Activated CD8-positive, alpha-beta T cell treated with anti-CD3 and anti-CD28 coated beads for 36 hours (primary cell): ENCODE measurements around the gene RAB3A. TPM values are rescaled to one million over a fixed set of nuclear protein-coding genes. Genes with fewer than 3 reads are reported as not detected.
A peak's percentile ranks its signal among the peaks of the same experiment; 100 is the strongest.

Experiments used
- ATAC-seq: fragments of 200-7000 bp; cut with Tn5 transposase; one replicate; pipeline ENCODE4 v1.10.0; 2021; ENCODE audit warnings: mild to moderate bottlenecking, moderate library complexity
- CTCF ChIA-PET: fragments of 350-600 bp; sonication (Branson Sonifier 250); formaldehyde crosslinking; loops from one replicate; lab custom pipeline; 2021; ENCODE audit warnings: antibody characterized with exemption; lab: Charles Lee
- POLR2A ChIA-PET: fragments of 350-600 bp; sonication (Branson Sonifier 250); formaldehyde crosslinking; loops from one replicate; lab custom pipeline; 2021; ENCODE audit warnings: antibody characterized with exemption; lab: Charles Lee
- DNase-seq: peaks from one replicate; pipeline ENCODE4 v3.0.0-alpha.2; 2020
- H3K27ac Mint-ChIP-seq: one replicate; pipeline ENCODE4 v1.8.0; 2021; ENCODE audit warnings: mild to moderate bottlenecking, mixed read lengths
- H3K27me3 Mint-ChIP-seq: one replicate; pipeline ENCODE4 v1.8.0; 2021; ENCODE audit warnings: mixed read lengths
- H3K36me3 Mint-ChIP-seq: one replicate; pipeline ENCODE4 v1.8.0; 2021; ENCODE audit warnings: low read depth, mixed read lengths
- H3K4me1 Mint-ChIP-seq: one replicate; pipeline ENCODE4 v1.8.0; 2021; ENCODE audit warnings: low read depth, mixed read lengths
- H3K4me3 Mint-ChIP-seq: one replicate; pipeline ENCODE4 v1.8.0; 2021; ENCODE audit warnings: mild to moderate bottlenecking, moderate library complexity, mixed read lengths
- H3K9me3 Mint-ChIP-seq: one replicate; pipeline ENCODE4 v1.8.0; 2021; ENCODE audit warnings: mixed read lengths
- intact Hi-C: fragments of 100-400 bp; cut with micrococcal nuclease; formaldehyde crosslinking; loops from one replicate; pipeline ENCODE4 v1.10.0; 2022
- total RNA-seq, 2 experiments: library from RNA; stranded (reverse); gene quantifications; one replicate each; pipeline ENCODE4 v1.2.3, GENCODE V29; 2021
- TF ChIP-seq, protein P1 (sequence below): fragments of 200-600 bp; IDR thresholded peaks from one replicate; pipeline ENCODE4 v1.8.0; 2022; ENCODE audit warnings: antibody characterized with exemption, mild to moderate bottlenecking

RAB3A gene
- total RNA-seq, 2 experiments from 2014 or later = 8.9 to 11.3 TPM

- no peaks in the 10 kb centered on the region for H3K27me3 Mint-ChIP-seq
- H3K4me1 Mint-ChIP-seq = peaks cover 20% of the 10 kb centered on the region
- ChIA-PET CTCF (no interaction called here), POLR2A (no interaction called here)
- no peak overlapping the region for H3K4me3 Mint-ChIP-seq
- no peak overlapping the region for H3K27ac Mint-ChIP-seq
- intact Hi-C loops = loop anchor here (10.0 kb wide), 1 partner anchor 154 kb away; the partner anchor contains the start of gene ARRDC2
- peaks cover 13% of the 10 kb centered on the region for H3K36me3 Mint-ChIP-seq
- DNase-seq = no peak
- no peak for ATAC-seq
- TF ChIP-seq, protein P1, sequence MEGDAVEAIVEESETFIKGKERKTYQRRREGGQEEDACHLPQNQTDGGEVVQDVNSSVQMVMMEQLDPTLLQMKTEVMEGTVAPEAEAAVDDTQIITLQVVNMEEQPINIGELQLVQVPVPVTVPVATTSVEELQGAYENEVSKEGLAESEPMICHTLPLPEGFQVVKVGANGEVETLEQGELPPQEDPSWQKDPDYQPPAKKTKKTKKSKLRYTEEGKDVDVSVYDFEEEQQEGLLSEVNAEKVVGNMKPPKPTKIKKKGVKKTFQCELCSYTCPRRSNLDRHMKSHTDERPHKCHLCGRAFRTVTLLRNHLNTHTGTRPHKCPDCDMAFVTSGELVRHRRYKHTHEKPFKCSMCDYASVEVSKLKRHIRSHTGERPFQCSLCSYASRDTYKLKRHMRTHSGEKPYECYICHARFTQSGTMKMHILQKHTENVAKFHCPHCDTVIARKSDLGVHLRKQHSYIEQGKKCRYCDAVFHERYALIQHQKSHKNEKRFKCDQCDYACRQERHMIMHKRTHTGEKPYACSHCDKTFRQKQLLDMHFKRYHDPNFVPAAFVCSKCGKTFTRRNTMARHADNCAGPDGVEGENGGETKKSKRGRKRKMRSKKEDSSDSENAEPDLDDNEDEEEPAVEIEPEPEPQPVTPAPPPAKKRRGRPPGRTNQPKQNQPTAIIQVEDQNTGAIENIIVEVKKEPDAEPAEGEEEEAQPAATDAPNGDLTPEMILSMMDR = no peak
- no peaks in the 10 kb centered on the region for H3K9me3 Mint-ChIP-seq
Observed at GRCh38 chr19:18158467-18158866, 45.4 kb downstream of the RAB3A start.

DNA sequence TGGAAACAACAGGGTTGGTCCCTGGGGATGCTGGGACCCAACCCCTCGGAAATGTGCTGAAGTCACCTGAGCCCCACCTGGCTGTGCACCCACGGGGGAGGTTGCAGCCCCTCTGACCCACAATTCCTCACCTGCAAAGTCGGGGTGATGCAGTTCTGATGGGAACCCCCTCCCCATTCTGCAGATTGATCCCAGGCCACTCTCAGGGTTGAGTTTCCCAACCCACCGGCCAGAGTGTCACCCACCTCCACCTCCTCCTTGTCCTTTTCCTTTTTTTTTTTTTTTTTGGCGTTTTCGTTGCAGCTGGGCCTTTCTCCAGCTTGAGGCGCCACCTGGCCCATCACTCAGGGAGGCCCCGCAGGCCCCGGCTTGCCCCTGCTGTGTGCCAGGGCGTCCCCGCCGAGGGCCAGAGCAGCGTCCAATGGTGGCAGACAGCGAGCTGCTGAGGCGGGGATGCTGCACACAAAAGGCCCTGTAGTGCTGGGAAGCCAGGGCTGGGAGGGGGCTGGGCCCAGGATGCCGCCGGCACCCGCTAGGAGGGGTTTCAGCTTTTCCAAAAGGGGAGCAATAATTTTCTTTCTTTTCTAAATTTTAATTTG lies 46.3 kb downstream of the RAB3A start:
- Mint-ChIP-seq H3K36me3 (peaks cover 11% of the 10 kb centered on the region), H3K27me3 (no peaks in the 10 kb centered on the region), H3K27ac (no peak overlapping the region), H3K9me3 (no peaks in the 10 kb centered on the region), H3K4me3 (no peak overlapping the region), H3K4me1 (peaks cover 20% of the 10 kb centered on the region)
- no peak for ATAC-seq
- ChIA-PET CTCF (no interaction called here), POLR2A (interaction anchor here (0.9 kb wide), 1 partner anchor 9 kb away, joined by 4 read pairs; no protein-coding TSS in a partner anchor)
- TF ChIP-seq, protein P1 = no peak
- intact Hi-C loops = loop anchor here (10.0 kb wide), 1 partner anchor 153 kb away; the partner anchor contains the start of gene ARRDC2
- DNase-seq = no peak

DNA sequence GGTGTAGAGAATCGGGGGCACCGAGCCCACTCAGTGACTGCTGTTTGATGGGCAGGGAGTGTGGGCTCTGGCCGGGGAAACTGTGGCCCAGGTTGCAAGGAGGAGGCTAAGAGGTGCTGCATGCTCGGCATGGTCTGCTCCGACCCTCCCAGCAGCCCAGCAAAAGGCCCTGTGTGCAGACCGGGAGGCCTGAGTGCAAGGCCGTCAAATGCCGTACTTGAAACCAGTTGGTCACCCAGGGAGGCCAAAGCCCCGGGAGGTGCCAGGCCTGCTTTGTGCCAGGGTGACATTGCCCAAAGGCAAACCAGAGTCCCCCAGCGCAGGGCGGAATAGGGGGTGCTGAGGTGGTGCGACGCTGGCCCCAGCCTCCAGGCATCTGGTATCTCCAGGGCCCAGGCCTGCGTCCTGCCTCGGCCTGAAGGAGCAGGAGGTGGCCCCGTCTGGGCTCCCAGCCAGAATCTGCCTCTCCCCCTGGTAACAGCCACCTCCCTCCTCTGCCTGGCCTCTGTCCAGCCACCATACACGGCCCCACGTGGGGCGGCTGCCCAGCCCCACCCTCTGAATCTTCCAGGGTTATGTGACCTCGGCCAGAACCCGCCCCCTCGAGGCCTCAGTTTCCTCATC lies 46.9 kb downstream of the RAB3A start:
- ChIA-PET CTCF (interaction anchor here (2.4 kb wide), 1 partner anchor 44 kb away, joined by 6 read pairs; no protein-coding TSS in a partner anchor), POLR2A (interaction anchor here (0.9 kb wide), 1 partner anchor 8 kb away, joined by 4 read pairs; no protein-coding TSS in a partner anchor)
- no peak for DNase-seq
- H3K27ac Mint-ChIP-seq = no peak overlapping the region
- H3K4me1 Mint-ChIP-seq = peaks cover 21% of the 10 kb centered on the region
- no peaks in the 10 kb centered on the region for H3K9me3 Mint-ChIP-seq
- H3K27me3 Mint-ChIP-seq = no peaks in the 10 kb centered on the region
- peaks cover 11% of the 10 kb centered on the region for H3K36me3 Mint-ChIP-seq
- intact Hi-C loops = loop anchor here (10.0 kb wide), 1 partner anchor 152 kb away; the partner anchor contains the start of gene ARRDC2
- no peak overlapping the region for H3K4me3 Mint-ChIP-seq
- TF ChIP-seq, protein P1 = no peak
- ATAC-seq = no peak

DNA sequence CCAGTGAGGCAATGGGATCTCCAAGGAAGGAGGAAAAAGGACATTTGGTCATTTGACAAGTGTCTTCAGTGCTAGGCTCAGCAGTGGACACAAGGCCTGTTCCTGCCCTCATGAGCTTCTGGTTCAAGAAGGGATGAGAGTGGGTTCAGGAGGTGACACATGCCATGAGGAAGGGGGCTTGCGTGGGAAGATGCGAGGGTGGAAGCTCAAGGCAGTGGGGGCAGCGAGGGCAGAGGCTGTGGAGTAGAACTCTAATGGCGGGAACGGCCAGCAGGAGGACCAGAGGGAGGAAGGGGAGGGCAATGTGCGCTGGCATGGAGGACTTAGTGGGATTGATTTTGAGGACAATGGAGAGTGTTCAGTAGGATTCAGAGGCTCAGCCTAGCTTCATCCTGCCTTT lies 47.6 kb downstream of the RAB3A start:
- intact Hi-C loops = loop anchor here (10.0 kb wide), 1 partner anchor 151 kb away; the partner anchor contains the start of gene ARRDC2

More for the DNA sequence above, 47.6 kb downstream of the RAB3A start:
- H3K27ac Mint-ChIP-seq = peak overlapping the region; percentile 46
- ATAC-seq (no peak), DNase-seq (no peak)
- ChIA-PET CTCF (interaction anchor here (0.8 to 2.4 kb wide), 2 partner anchors 43 to 98 kb away, joined by 3 to 6 read pairs; no protein-coding TSS in a partner anchor), POLR2A (no interaction called here)
- no peaks in the 10 kb centered on the region for H3K9me3 Mint-ChIP-seq
- no peak overlapping the region for H3K4me3 Mint-ChIP-seq
- H3K27me3 Mint-ChIP-seq = no peaks in the 10 kb centered on the region
- peaks cover 11% of the 10 kb centered on the region for H3K36me3 Mint-ChIP-seq
- TF ChIP-seq, protein P1 = no peak
- H3K4me1 Mint-ChIP-seq = peaks cover 23% of the 10 kb centered on the region
